Measurements from ENCODE around the gene EEF1G. TPM values are rescaled to one million over a fixed set of nuclear protein-coding genes. Genes with fewer than 3 reads are reported as not detected.

EEF1G gene
- total and polyA plus RNA-seq, 9 of the 15 experiments (the other 6 are each of a cell fraction or from before 2014, with no cell fraction given), result 985 to 2,349 (median 2,035) TPM

DNA sequence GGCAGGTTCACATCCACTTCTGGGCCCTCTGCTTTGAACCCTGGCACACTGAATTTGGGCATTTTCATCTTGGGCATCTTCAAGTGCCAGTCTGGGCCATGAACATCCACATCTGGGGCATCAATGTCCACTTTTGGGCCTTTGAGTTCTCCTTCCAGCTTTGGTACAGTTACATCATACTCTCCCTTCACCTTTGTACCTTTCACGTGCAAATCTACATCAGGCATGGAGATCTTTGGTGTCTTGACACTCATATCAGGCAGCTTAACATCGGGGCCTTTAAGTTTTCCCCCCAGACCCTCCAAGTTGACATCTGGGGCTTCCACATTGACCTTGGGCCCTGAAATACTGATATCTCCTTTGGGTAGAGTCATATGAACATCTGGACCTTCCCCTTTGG lies 41.6 kb downstream of the EEF1G start:
- POLR2A ChIA-PET, result no interaction called here
- H4K20me1 ChIP-seq (replicated peaks; ENCODE audit: control insufficient read depth, insufficient read depth, low read length), result no peaks in the 10 kb centered on the region; the same call in 1 of the 2 replicates
- CTCF ChIA-PET (ENCODE audit: low intra/inter-chr PET ratio), result no interaction called here
- no peak overlapping the region for H2AFZ ChIP-seq (ENCODE audit: low read depth, low read length)
- BruUV-seq (replicated peaks), result TSS peak; percentile 7
- H3K79me2 ChIP-seq (ENCODE audit: control insufficient read depth, insufficient read depth, low read length), result no peaks in the 10 kb centered on the region
- in situ Hi-C loops (cut with MboI) (no loop called here), intact Hi-C loops (cut with micrococcal nuclease) (no loop called here)
- H3K4me3 ChIP-seq, result no peak overlapping the region
- ATAC-seq (no peak), FAIRE-seq (no peak), DNase-seq (ENCODE audit: extremely low read depth in 1 of 4, low spot score in 3 of 4) (no peak)
- H3K27ac ChIP-seq (ENCODE audit: extremely low read depth, low read depth, low read length), result no peak overlapping the region
- no peak overlapping the region for H3K9ac ChIP-seq (ENCODE audit: insufficient read depth in 1 of 2, low read depth in 2 of 2, low read length in 2 of 2)
- H3K27me3 ChIP-seq (ENCODE audit: control insufficient read depth in 2 of 2, insufficient read depth in 2 of 2, low read length in 2 of 2), result no peaks in the 10 kb centered on the region
- peaks cover 0 to 5% of the 10 kb centered on the region in 2 experiments; a peak in 1 of 5 replicates for H3K4me1 ChIP-seq (replicated peaks in 1 of 2; ENCODE audit: control insufficient read depth in 2 of 2, insufficient read depth in 2 of 2, low read length in 2 of 2)
- WGBS (ENCODE audit: insufficient coverage, low coverage, missing lambda C conversion rate), result 72% methylated on average over 2 of the region's 2 CpGs
- H3K9me1 ChIP-seq (ENCODE audit: control insufficient read depth, insufficient read depth, low read length), result peaks cover 2% of the 10 kb centered on the region
- H3K4me2 ChIP-seq (ENCODE audit: insufficient read depth, low read length), result no peak overlapping the region
- no peaks in the 10 kb centered on the region for H3K9me3 ChIP-seq (replicated peaks; ENCODE audit: control insufficient read depth, insufficient read depth, low read depth, low read length)
- peaks cover 51% of the 10 kb centered on the region; the same call in 1 of the 3 replicates for H3K36me3 ChIP-seq (ENCODE audit: control insufficient read depth, insufficient read depth, low read length)
- TF ChIP-seq RB1 (IDR thresholded peaks at IDR 0.05; ENCODE audit: low read depth) (no peak), RHOXF2B (CRISPR knock-in tag; conservative IDR thresholded peaks at IDR 0.05) (no peak), CREB1 (IDR thresholded peaks at IDR 0.05) (no peak), CREB1 (CRISPR knock-in tag; IDR thresholded peaks at IDR 0.05) (no peak), ILF3 (IDR thresholded peaks at IDR 0.05; ENCODE audit: borderline replicate concordance) (no peak), ELF1 (tag; IDR thresholded peaks at IDR 0.05) (no peak), ZNF23 (CRISPR knock-in tag; IDR thresholded peaks at IDR 0.05) (no peak), ZNF445 (CRISPR knock-in tag; IDR thresholded peaks at IDR 0.05; ENCODE audit: low read depth) (no peak), GABPB1 (CRISPR knock-in tag; IDR thresholded peaks at IDR 0.05) (no peak), CTBP1 (IDR thresholded peaks at IDR 0.05; ENCODE audit: borderline replicate concordance) (no peak), ZNF143 (CRISPR knock-in tag; IDR thresholded peaks at IDR 0.05) (no peak), EWSR1 (IDR thresholded peaks at IDR 0.05; ENCODE audit: borderline replicate concordance, low read depth, partially characterized antibody) (no peak)
- TF ChIP-seq, protein P1, sequence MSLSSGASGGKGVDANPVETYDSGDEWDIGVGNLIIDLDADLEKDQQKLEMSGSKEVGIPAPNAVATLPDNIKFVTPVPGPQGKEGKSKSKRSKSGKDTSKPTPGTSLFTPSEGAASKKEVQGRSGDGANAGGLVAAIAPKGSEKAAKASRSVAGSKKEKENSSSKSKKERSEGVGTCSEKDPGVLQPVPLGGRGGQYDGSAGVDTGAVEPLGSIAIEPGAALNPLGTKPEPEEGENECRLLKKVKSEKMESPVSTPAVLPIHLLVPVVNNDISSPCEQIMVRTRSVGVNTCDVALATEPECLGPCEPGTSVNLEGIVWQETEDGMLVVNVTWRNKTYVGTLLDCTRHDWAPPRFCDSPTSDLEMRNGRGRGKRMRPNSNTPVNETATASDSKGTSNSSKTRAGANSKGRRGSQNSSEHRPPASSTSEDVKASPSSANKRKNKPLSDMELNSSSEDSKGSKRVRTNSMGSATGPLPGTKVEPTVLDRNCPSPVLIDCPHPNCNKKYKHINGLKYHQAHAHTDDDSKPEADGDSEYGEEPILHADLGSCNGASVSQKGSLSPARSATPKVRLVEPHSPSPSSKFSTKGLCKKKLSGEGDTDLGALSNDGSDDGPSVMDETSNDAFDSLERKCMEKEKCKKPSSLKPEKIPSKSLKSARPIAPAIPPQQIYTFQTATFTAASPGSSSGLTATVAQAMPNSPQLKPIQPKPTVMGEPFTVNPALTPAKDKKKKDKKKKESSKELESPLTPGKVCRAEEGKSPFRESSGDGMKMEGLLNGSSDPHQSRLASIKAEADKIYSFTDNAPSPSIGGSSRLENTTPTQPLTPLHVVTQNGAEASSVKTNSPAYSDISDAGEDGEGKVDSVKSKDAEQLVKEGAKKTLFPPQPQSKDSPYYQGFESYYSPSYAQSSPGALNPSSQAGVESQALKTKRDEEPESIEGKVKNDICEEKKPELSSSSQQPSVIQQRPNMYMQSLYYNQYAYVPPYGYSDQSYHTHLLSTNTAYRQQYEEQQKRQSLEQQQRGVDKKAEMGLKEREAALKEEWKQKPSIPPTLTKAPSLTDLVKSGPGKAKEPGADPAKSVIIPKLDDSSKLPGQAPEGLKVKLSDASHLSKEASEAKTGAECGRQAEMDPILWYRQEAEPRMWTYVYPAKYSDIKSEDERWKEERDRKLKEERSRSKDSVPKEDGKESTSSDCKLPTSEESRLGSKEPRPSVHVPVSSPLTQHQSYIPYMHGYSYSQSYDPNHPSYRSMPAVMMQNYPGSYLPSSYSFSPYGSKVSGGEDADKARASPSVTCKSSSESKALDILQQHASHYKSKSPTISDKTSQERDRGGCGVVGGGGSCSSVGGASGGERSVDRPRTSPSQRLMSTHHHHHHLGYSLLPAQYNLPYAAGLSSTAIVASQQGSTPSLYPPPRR (CRISPR knock-in tag; IDR thresholded peaks at IDR 0.05; ENCODE audit: borderline replicate concordance), result no peak
- TF ChIP-seq, protein P2, sequence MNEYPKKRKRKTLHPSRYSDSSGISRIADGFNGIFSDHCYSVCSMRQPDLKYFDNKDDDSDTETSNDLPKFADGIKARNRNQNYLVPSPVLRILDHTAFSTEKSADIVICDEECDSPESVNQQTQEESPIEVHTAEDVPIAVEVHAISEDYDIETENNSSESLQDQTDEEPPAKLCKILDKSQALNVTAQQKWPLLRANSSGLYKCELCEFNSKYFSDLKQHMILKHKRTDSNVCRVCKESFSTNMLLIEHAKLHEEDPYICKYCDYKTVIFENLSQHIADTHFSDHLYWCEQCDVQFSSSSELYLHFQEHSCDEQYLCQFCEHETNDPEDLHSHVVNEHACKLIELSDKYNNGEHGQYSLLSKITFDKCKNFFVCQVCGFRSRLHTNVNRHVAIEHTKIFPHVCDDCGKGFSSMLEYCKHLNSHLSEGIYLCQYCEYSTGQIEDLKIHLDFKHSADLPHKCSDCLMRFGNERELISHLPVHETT (CRISPR knock-in tag; conservative IDR thresholded peaks at IDR 0.05 in 1 of 2, IDR thresholded peaks at IDR 0.05 in 1 of 2), result no peak
- TF ChIP-seq, protein P3, sequence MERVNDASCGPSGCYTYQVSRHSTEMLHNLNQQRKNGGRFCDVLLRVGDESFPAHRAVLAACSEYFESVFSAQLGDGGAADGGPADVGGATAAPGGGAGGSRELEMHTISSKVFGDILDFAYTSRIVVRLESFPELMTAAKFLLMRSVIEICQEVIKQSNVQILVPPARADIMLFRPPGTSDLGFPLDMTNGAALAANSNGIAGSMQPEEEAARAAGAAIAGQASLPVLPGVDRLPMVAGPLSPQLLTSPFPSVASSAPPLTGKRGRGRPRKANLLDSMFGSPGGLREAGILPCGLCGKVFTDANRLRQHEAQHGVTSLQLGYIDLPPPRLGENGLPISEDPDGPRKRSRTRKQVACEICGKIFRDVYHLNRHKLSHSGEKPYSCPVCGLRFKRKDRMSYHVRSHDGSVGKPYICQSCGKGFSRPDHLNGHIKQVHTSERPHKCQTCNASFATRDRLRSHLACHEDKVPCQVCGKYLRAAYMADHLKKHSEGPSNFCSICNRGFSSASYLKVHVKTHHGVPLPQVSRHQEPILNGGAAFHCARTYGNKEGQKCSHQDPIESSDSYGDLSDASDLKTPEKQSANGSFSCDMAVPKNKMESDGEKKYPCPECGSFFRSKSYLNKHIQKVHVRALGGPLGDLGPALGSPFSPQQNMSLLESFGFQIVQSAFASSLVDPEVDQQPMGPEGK (CRISPR knock-in tag; IDR thresholded peaks at IDR 0.05; ENCODE audit: borderline replicate concordance), result no peak

Measured in K562 (cell line).